Left ventricle myocardium inferior (tissue), 1 donor: ENCODE data around the gene KCNH2. TPM values are rescaled to one million over a fixed set of nuclear protein-coding genes. Genes with fewer than 3 reads are reported as not detected.

ENCODE experiments used
- DNase-seq: peaks from one replicate; pipeline ENCODE4 v3.0.0-alpha.2; 2020
- H3K27ac ChIP-seq: fragments of 200-600 bp; replicated peaks from 2 replicates; pipeline ENCODE4 v1.8.0; 2021
- H3K27me3 ChIP-seq: fragments of 200-600 bp; 2 replicates; pipeline ENCODE4 v1.8.0; 2021; ENCODE audit warnings: low read depth
- H3K36me3 ChIP-seq: fragments of 200-600 bp; 2 replicates; pipeline ENCODE4 v1.8.0; 2021
- H3K4me1 ChIP-seq: fragments of 200-600 bp; 2 replicates; pipeline ENCODE4 v1.8.0; 2021
- H3K4me3 ChIP-seq: fragments of 200-600 bp; 2 replicates; pipeline ENCODE4 v1.8.0; 2021; ENCODE audit warnings: mild to moderate bottlenecking, moderate library complexity
- H3K9me3 ChIP-seq: fragments of 200-600 bp; replicated peaks from 2 replicates; pipeline ENCODE4 v1.8.0; 2021
- intact Hi-C: fragments of 100-400 bp; cut with micrococcal nuclease; formaldehyde crosslinking; loops from one replicate; pipeline ENCODE4 v1.11.0; 2022
- total RNA-seq: library from RNA; stranded (reverse); fragmentation: NEBNext Ultra II Directional; extraction: Animal tissue kit (Norgen Biotek cat#: 25700); gene quantifications from one replicate; pipeline ENCODE4 v1.2.1, GENCODE V29; 2021
- TF ChIP-seq, protein P1 (sequence below): fragments of 200-600 bp; IDR thresholded peaks from 2 replicates; pipeline ENCODE4 v1.8.0; 2021; ENCODE audit warnings: antibody characterized with exemption, mild to moderate bottlenecking, borderline replicate concordance
- donor health status: DM: no; HTN: yes; CAD: no; lungs with severe emphysema.

KCNH2 gene
- total RNA-seq, 1 donor from 2014 or later: 94.1 TPM

DNA sequence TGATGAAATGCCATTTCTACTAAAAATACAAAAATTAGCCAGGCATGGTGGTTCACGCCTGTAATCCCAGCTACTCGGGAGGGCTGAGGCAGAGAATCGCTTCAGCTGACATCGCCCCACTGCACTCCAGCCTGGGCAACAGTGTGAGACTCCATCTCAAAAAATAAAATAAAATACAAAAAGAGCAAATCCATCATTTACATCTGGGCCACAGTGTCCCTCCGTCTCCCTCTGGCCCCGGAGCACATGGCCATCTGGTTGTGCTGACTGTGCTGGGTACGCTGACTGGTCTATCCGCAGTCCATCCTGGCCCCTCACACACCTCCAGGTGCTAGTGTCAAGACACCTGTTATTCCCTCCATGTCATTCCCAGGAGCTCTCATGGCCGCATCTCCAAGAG lies 42.1 kb downstream of the KCNH2 start:
- intact Hi-C loops: no loop called here
- Histone ChIP-seq H3K27me3 (peaks cover 36% of the 10 kb centered on the region), H3K4me3 (no peak overlapping the region), H3K9me3 (no peaks in the 10 kb centered on the region), H3K36me3 (no peaks in the 10 kb centered on the region), H3K4me1 (peaks cover 5% of the 10 kb centered on the region), H3K27ac (no peak overlapping the region)
- DNase-seq: no peak
- TF ChIP-seq, protein P1, sequence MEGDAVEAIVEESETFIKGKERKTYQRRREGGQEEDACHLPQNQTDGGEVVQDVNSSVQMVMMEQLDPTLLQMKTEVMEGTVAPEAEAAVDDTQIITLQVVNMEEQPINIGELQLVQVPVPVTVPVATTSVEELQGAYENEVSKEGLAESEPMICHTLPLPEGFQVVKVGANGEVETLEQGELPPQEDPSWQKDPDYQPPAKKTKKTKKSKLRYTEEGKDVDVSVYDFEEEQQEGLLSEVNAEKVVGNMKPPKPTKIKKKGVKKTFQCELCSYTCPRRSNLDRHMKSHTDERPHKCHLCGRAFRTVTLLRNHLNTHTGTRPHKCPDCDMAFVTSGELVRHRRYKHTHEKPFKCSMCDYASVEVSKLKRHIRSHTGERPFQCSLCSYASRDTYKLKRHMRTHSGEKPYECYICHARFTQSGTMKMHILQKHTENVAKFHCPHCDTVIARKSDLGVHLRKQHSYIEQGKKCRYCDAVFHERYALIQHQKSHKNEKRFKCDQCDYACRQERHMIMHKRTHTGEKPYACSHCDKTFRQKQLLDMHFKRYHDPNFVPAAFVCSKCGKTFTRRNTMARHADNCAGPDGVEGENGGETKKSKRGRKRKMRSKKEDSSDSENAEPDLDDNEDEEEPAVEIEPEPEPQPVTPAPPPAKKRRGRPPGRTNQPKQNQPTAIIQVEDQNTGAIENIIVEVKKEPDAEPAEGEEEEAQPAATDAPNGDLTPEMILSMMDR: no peak

DNA sequence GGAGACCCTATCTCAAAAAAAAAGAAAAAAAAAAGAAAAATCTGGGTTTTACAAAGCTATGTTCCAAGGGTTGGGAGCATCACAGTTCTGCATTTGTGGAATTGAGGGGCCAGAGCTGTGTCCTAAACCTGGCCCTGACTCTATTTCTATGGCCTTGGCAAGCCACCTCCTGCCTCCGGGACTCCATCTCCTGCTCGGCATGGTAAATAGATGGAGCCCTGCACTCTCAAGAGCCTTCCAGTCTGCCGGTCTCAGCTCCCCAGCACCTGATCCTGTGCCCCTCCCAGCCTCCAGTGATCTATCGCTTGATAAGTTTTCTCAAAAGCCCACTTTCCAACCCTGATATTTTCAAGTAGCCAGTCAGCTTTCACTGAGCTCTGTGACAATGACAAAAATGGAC lies 43.0 kb downstream of the KCNH2 start:
- H3K27me3 ChIP-seq: peaks cover 43% of the 10 kb centered on the region
- H3K9me3 ChIP-seq: no peaks in the 10 kb centered on the region

DNA sequence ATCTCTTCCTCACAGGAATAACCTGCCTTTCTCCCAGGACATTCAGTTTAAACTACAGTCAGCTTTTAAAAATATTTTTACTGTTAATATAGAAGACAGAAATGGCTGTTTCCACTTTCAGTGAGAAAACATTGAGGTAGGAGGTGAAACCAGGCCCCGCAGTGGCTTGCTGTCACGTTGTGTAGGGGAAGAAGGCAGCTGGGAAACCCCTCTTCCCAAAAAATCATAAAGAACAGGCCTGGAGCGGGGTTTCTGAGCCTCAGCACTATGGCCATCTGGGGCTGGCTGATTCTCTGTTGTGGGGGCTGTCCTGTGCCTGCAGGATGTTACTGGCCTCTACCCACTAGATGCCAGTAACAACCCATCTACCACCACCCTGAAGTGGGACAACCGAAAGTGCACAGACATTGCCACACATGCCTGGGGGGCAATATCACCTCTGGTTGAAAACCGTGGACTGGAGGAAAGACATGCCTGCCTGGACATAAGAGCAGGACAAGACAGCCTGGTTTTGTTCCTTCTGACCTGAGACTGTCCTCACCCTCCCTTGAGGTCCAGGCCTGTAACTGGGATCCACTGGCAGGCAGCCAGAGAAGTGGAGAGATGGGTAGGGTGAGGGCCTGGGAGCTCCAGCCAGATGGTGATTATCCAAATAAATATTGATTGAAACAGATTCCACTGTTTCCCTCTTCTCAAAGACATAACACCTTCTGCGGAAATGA lies 43.9 kb downstream of the KCNH2 start:
- H3K4me1 ChIP-seq: peaks cover 5% of the 10 kb centered on the region
- no peak overlapping the region for H3K27ac ChIP-seq
- TF ChIP-seq, protein P1: no peak
- no peaks in the 10 kb centered on the region for H3K36me3 ChIP-seq
- intact Hi-C loops: no loop called here
- H3K4me3 ChIP-seq: no peak overlapping the region
- H3K9me3 ChIP-seq: no peaks in the 10 kb centered on the region
- DNase-seq: no peak
- peaks cover 41% of the 10 kb centered on the region for H3K27me3 ChIP-seq

More for the DNA sequence above, 43.0 kb downstream of the KCNH2 start:
- Histone ChIP-seq H3K36me3 (no peaks in the 10 kb centered on the region), H3K27ac (no peak overlapping the region), H3K4me3 (no peak overlapping the region), H3K4me1 (peaks cover 5% of the 10 kb centered on the region)
- TF ChIP-seq, protein P1: no peak
- no peak for DNase-seq
- intact Hi-C loops: no loop called here

DNA sequence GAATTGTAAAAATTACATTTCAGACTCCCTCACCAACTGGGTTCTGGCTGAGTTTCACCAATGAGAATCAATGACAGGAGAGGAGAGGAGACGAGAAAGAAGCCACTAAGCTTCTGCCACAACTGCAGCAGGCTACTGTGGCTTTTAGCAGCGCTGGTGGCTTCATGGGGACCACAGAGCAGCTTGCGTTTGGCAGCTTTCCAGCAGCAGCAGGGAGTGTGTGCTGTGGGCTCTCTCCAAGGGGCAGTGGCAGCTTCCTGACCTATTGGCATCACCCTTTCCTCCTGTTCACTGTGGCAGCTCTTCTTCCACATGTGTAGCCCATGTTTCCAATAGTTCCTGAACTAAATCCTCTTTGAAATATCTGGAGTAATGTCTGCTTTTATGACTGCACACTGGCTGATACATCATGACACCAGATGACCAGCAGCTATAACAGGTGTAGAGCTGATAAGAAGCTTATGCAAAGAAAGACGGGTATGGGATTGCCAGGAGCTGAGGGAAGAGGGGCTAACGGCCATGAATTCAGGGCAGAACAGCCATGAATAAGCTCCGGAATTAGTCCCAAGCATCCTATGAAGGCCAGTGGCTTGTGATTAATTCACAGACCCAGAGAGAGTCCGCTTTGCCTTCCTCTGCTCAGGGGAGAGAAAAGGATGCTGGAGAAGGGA lies 46.8 kb downstream of the KCNH2 start:
- Histone ChIP-seq H3K4me3 (no peak overlapping the region), H3K27ac (no peak overlapping the region), H3K4me1 (no peaks in the 10 kb centered on the region), H3K27me3 (peaks cover 44% of the 10 kb centered on the region), H3K9me3 (no peaks in the 10 kb centered on the region), H3K36me3 (no peaks in the 10 kb centered on the region)
- TF ChIP-seq, protein P1: no peak
- intact Hi-C loops: no loop called here
- DNase-seq: no peak

DNA sequence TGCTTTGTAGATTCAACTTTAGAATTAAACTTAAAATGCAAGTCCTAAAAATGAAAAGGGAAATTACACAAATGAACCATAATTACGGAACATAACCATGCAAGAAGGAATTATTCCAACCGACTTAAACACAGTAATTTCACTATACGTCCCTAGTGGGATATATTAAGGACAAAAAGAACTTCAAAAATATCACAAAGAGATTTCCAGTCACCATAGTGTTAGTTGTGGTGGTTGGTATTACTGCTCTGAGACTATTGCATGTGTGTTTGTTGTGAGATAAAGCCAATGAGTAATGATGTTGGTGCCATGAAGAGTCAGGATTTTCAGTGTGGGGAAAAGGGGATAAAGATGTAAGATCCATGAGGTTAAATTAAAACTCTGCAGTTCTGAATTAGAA lies 49.6 kb downstream of the KCNH2 start:
- intact Hi-C loops: no loop called here
- peaks cover 36% of the 10 kb centered on the region for H3K27me3 ChIP-seq
- TF ChIP-seq, protein P1: no peak

More for the DNA sequence above, 49.6 kb downstream of the KCNH2 start:
- Histone ChIP-seq H3K27ac (no peak overlapping the region), H3K4me3 (no peak overlapping the region), H3K9me3 (no peaks in the 10 kb centered on the region), H3K4me1 (no peaks in the 10 kb centered on the region), H3K36me3 (no peaks in the 10 kb centered on the region)
- DNase-seq: no peak
